Hepatocyte (in vitro differentiated cells): Measurements from ENCODE around the gene SCAMP2.

Experiments
- EZH2 ChIP-seq: fragments of 200-600 bp; sonication (generic); IDR thresholded peaks from 2 replicates; pipeline ENCODE4 v1.6.1; 2016; ENCODE audit warnings: antibody characterized with exemption, mild to moderate bottlenecking, borderline replicate concordance
- EZH2phosphoT487 ChIP-seq: fragments of 200-600 bp; sonication (generic); IDR thresholded peaks from one replicate; pipeline ENCODE4 v1.6.1; 2018; ENCODE audit warnings: antibody characterized with exemption, mild to moderate bottlenecking, low read depth, moderate library complexity; ENCODE audit not compliant: unreplicated experiment, severe bottlenecking
- TF ChIP-seq, protein P1 (sequence below): fragments of 200-600 bp; sonication (generic); IDR thresholded peaks from 2 replicates; pipeline ENCODE4 v1.5.1; 2016; ENCODE audit warnings: antibody characterized with exemption, mild to moderate bottlenecking; ENCODE audit not compliant: poor library complexity

DNA sequence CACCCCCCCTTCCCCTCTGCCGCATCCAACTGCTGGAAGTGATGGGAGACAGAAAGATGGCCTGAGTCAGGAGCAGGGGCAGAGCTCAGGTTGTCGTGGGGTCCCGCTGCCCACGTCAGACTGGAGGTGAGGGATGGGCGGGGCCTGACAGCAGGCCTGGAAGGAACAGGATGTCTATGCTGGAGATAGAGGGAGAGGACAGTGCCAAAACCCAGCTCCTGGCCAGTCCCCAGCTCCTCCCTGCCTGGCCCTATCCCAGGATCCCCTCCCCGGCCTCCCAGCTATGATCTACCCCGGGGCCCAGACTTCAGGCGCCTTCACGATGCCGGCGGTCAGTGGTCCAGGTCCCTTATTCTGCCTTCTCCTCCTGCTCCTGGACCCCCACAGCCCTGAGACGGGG is 60.6 kb downstream of the SCAMP2 start, which contains the start of gene LMAN1L:
- TF ChIP-seq, protein P1, sequence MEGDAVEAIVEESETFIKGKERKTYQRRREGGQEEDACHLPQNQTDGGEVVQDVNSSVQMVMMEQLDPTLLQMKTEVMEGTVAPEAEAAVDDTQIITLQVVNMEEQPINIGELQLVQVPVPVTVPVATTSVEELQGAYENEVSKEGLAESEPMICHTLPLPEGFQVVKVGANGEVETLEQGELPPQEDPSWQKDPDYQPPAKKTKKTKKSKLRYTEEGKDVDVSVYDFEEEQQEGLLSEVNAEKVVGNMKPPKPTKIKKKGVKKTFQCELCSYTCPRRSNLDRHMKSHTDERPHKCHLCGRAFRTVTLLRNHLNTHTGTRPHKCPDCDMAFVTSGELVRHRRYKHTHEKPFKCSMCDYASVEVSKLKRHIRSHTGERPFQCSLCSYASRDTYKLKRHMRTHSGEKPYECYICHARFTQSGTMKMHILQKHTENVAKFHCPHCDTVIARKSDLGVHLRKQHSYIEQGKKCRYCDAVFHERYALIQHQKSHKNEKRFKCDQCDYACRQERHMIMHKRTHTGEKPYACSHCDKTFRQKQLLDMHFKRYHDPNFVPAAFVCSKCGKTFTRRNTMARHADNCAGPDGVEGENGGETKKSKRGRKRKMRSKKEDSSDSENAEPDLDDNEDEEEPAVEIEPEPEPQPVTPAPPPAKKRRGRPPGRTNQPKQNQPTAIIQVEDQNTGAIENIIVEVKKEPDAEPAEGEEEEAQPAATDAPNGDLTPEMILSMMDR, result no peak
- TF ChIP-seq EZH2 (no peak), EZH2phosphoT487 (no peak)
